Stimulated activated naive CD8-positive, alpha-beta T cell treated with anti-CD3 and anti-CD28 coated beads, Interleukin-15, amount 100 ng/mL, for 72 hours (primary cell): ENCODE results near the gene OR3A2.
"Not testable (repeated sequence)": the region's sequence is repeated elsewhere in the genome, so short reads cannot be mapped to it uniquely, and the experiment has no call there.

Experiments
- ATAC-seq: fragments of 150-1000 bp; cut with Tn5 transposase; 2 replicates; pipeline ENCODE4 v1.10.0; 2021; ENCODE audit warnings: mild to moderate bottlenecking, moderate library complexity
- DNase-seq, 2 donors: peaks; one replicate each; pipeline ENCODE4 v3.0.0; 2021 to 2022
- H3K27ac Mint-ChIP-seq, 2 donors: one replicate each; pipeline ENCODE4 v1.8.0; 2022; ENCODE audit warnings: mild to moderate bottlenecking in 2 of 2, mixed read lengths in 2 of 2, moderate library complexity in 2 of 2
- H3K27me3 Mint-ChIP-seq: one replicate; pipeline ENCODE4 v1.8.0; 2022; ENCODE audit warnings: mixed read lengths
- H3K4me1 Mint-ChIP-seq: one replicate; pipeline ENCODE4 v1.8.0; 2022; ENCODE audit warnings: mild to moderate bottlenecking, mixed read lengths
- H3K4me3 Mint-ChIP-seq, 2 donors: one replicate each; pipeline ENCODE4 v1.8.0; 2022; ENCODE audit warnings: mild to moderate bottlenecking in 2 of 2, mixed read lengths in 2 of 2, moderate library complexity in 1 of 2
- H3K9me3 Mint-ChIP-seq, 2 donors: one replicate each; pipeline ENCODE4 v1.8.0; 2022; ENCODE audit warnings: mixed read lengths in 2 of 2

The OR3A2 gene

GRCh38 chr17:3342782-3343181 is 43.3 kb downstream of the OR3A2 start:
- not testable (repeated sequence) for H3K4me3 Mint-ChIP-seq, H3K4me1 Mint-ChIP-seq, ATAC-seq, H3K27ac Mint-ChIP-seq, DNase-seq
- Mint-ChIP-seq H3K9me3 (peaks cover 18 to 31% of the 10 kb centered on the region in 2 donors), H3K27me3 (peaks cover 15% of the 10 kb centered on the region)

GRCh38 chr17:3335876-3336275 is 50.2 kb downstream of the OR3A2 start:
- ATAC-seq: no peak
- H3K27me3 Mint-ChIP-seq: no peaks in the 10 kb centered on the region
- H3K4me3 Mint-ChIP-seq: no peak overlapping the region
- no peak for DNase-seq
- peaks cover 0 to 19% of the 10 kb centered on the region in 2 donors for H3K9me3 Mint-ChIP-seq
- H3K27ac Mint-ChIP-seq: no peak overlapping the region
- H3K4me1 Mint-ChIP-seq: no peaks in the 10 kb centered on the region

- ATAC-seq: no peak
- DNase-seq: no peak
- peaks cover 0 to 13% of the 10 kb centered on the region in 2 donors for H3K9me3 Mint-ChIP-seq
- H3K27me3 Mint-ChIP-seq: no peaks in the 10 kb centered on the region
- H3K4me1 Mint-ChIP-seq: no peaks in the 10 kb centered on the region
- no peak overlapping the region for H3K4me3 Mint-ChIP-seq
- no peak overlapping the region for H3K27ac Mint-ChIP-seq
Measured at GRCh38 chr17:3318336-3318735, 67.8 kb downstream of the OR3A2 start.

GRCh38 chr17:3316836-3317235 is 69.3 kb downstream of the OR3A2 start:
- no peak overlapping the region for H3K27ac Mint-ChIP-seq
- no peak for ATAC-seq
- H3K27me3 Mint-ChIP-seq: no peaks in the 10 kb centered on the region
- peaks cover 0 to under 1% of the 10 kb centered on the region in 2 donors for H3K9me3 Mint-ChIP-seq
- H3K4me1 Mint-ChIP-seq: no peaks in the 10 kb centered on the region
- no peak overlapping the region for H3K4me3 Mint-ChIP-seq
- DNase-seq: no peak

- no peak for ATAC-seq
- Mint-ChIP-seq H3K4me3 (no peak overlapping the region), H3K4me1 (no peaks in the 10 kb centered on the region), H3K27me3 (no peaks in the 10 kb centered on the region), H3K27ac (no peak overlapping the region), H3K9me3 (no peaks in the 10 kb centered on the region)
- no peak for DNase-seq
Measured at GRCh38 chr17:3308603-3309002, 77.5 kb downstream of the OR3A2 start.

GRCh38 chr17:3298260-3298659 is 87.8 kb downstream of the OR3A2 start, which contains the start of gene OR3A1:
TSS of gene OR3A1 (minus strand) at chr17:3298360. CDS start at chr17:3292582, 5,778 bp downstream.
- Mint-ChIP-seq H3K9me3 (no peaks in the 10 kb centered on the region), H3K4me3 (no peak within 1 kb of the TSS), H3K4me1 (no peaks in the 10 kb centered on the region), H3K27me3 (no peaks in the 10 kb centered on the region), H3K27ac (no peak within 1 kb of the TSS)
- no peak for ATAC-seq
- DNase-seq: no peak

GRCh38 chr17:3295632-3296031 is 90.5 kb downstream of the OR3A2 start:
- Mint-ChIP-seq H3K27me3 (peaks cover 8% of the 10 kb centered on the region), H3K27ac (no peak overlapping the region), H3K4me3 (no peak overlapping the region), H3K4me1 (no peaks in the 10 kb centered on the region), H3K9me3 (peaks cover 0 to 10% of the 10 kb centered on the region in 2 donors)
- no peak for ATAC-seq
- no peak for DNase-seq

GRCh38 chr17:3293548-3293947 is 92.6 kb downstream of the OR3A2 start:
- not testable (repeated sequence) for H3K9me3 Mint-ChIP-seq, DNase-seq, ATAC-seq, H3K4me3 Mint-ChIP-seq, H3K27ac Mint-ChIP-seq, H3K4me1 Mint-ChIP-seq
- peaks cover 18% of the 10 kb centered on the region for H3K27me3 Mint-ChIP-seq

GRCh38 chr17:3282901-3283300 is 103.2 kb downstream of the OR3A2 start:
- Mint-ChIP-seq H3K4me1 (no peaks in the 10 kb centered on the region), H3K27me3 (no peaks in the 10 kb centered on the region), H3K4me3 (no peak overlapping the region), H3K27ac (no peak overlapping the region), H3K9me3 (peaks cover 0 to 13% of the 10 kb centered on the region in 2 donors)
- DNase-seq: no peak
- no peak for ATAC-seq

- no peaks in the 10 kb centered on the region for H3K27me3 Mint-ChIP-seq
- DNase-seq: no peak
- ATAC-seq: no peak
- H3K4me1 Mint-ChIP-seq: no peaks in the 10 kb centered on the region
- H3K9me3 Mint-ChIP-seq: peaks cover 5 to 20% of the 10 kb centered on the region in 2 donors
- H3K27ac Mint-ChIP-seq: no peak overlapping the region
- no peak overlapping the region for H3K4me3 Mint-ChIP-seq
Measured at GRCh38 chr17:3276126-3276525, 110.0 kb downstream of the OR3A2 start.

GRCh38 chr17:3271072-3271848 is 114.8 kb downstream of the OR3A2 start:
- no peak overlapping the region for H3K27ac Mint-ChIP-seq
- no peak overlapping the region for H3K4me3 Mint-ChIP-seq
- no peaks in the 10 kb centered on the region for H3K27me3 Mint-ChIP-seq
- H3K9me3 Mint-ChIP-seq: peaks cover 5 to 26% of the 10 kb centered on the region in 2 donors
- ATAC-seq: no peak
- no peak for DNase-seq
- H3K4me1 Mint-ChIP-seq: no peaks in the 10 kb centered on the region

GRCh38 chr17:3260600-3260999 is 125.5 kb downstream of the OR3A2 start:
- Mint-ChIP-seq H3K9me3 (no peaks in the 10 kb centered on the region), H3K27me3 (no peaks in the 10 kb centered on the region), H3K4me3 (no peak overlapping the region), H3K4me1 (no peaks in the 10 kb centered on the region), H3K27ac (no peak overlapping the region)
- ATAC-seq (no peak), DNase-seq (no peak)

GRCh38 chr17:3260163-3260562 is 125.9 kb downstream of the OR3A2 start:
- ATAC-seq (no peak), DNase-seq (no peak)
- Mint-ChIP-seq H3K27ac (no peak overlapping the region), H3K27me3 (no peaks in the 10 kb centered on the region), H3K4me1 (no peaks in the 10 kb centered on the region), H3K4me3 (no peak overlapping the region), H3K9me3 (no peaks in the 10 kb centered on the region)

GRCh38 chr17:3256575-3256974 is 129.5 kb downstream of the OR3A2 start:
- no peak for DNase-seq
- no peak overlapping the region for H3K4me3 Mint-ChIP-seq
- no peak for ATAC-seq
- no peaks in the 10 kb centered on the region for H3K27me3 Mint-ChIP-seq
- no peaks in the 10 kb centered on the region for H3K4me1 Mint-ChIP-seq
- H3K9me3 Mint-ChIP-seq: peaks cover 0 to 5% of the 10 kb centered on the region in 2 donors
- no peak overlapping the region for H3K27ac Mint-ChIP-seq

- DNase-seq, H3K27me3 Mint-ChIP-seq, H3K4me1 Mint-ChIP-seq, ATAC-seq, H3K4me3 Mint-ChIP-seq, H3K9me3 Mint-ChIP-seq, H3K27ac Mint-ChIP-seq: not testable (repeated sequence)
Measured at GRCh38 chr17:3249013-3249412, 137.1 kb downstream of the OR3A2 start.

- ATAC-seq, H3K4me3 Mint-ChIP-seq, DNase-seq, H3K27ac Mint-ChIP-seq, H3K4me1 Mint-ChIP-seq, H3K9me3 Mint-ChIP-seq, H3K27me3 Mint-ChIP-seq: not testable (repeated sequence)
Measured at GRCh38 chr17:3244841-3245240, 141.3 kb downstream of the OR3A2 start.

GRCh38 chr17:3241044-3241443 is 145.1 kb downstream of the OR3A2 start:
- H3K27ac Mint-ChIP-seq, ATAC-seq, H3K27me3 Mint-ChIP-seq, H3K9me3 Mint-ChIP-seq, H3K4me3 Mint-ChIP-seq, DNase-seq, H3K4me1 Mint-ChIP-seq: not testable (repeated sequence)
